ENCODE data around the gene KRTAP29-1.
"Not testable (repeated sequence)": the region's sequence is repeated elsewhere in the genome, so short reads cannot be mapped to it uniquely, and the experiment has no call there.

KRTAP29-1 gene

GRCh38 chr17:41287050-41287449 is 15.6 kb downstream of the KRTAP29-1 start:
- FAIRE-seq: no peak
- DNase-seq (ENCODE audit: insufficient read length, low spot score): no peak
- no peak for TF ChIP-seq CTCF (IDR thresholded peaks at IDR 0.05; ENCODE audit: insufficient read depth, missing control alignments)

- TF ChIP-seq CTCF (IDR thresholded peaks at IDR 0.05; ENCODE audit: insufficient read depth, missing control alignments): no peak
- FAIRE-seq: no peak
- no peak for DNase-seq (ENCODE audit: insufficient read length, low spot score)
These were observed 18.1 kb downstream of the KRTAP29-1 start for GRCh38 chr17:41284546-41284945.

GRCh38 chr17:41284043-41284442 is 18.6 kb downstream of the KRTAP29-1 start:
- DNase-seq (ENCODE audit: insufficient read length, low spot score) (no peak), FAIRE-seq (no peak)
- TF ChIP-seq CTCF (IDR thresholded peaks at IDR 0.05; ENCODE audit: insufficient read depth, missing control alignments): no peak

GRCh38 chr17:41278176-41278955 is 24.3 kb downstream of the KRTAP29-1 start:
- FAIRE-seq: no peak
- TF ChIP-seq CTCF (IDR thresholded peaks at IDR 0.05; ENCODE audit: insufficient read depth, missing control alignments): no peak
- no peak for DNase-seq (ENCODE audit: insufficient read length, low spot score)

GRCh38 chr17:41275648-41276190 is 26.9 kb downstream of the KRTAP29-1 start, which contains the start of gene KRTAP9-7:
KRTAP9-7 (plus strand) TSS chr17:41275698; CDS start chr17:41275698, 0 bp downstream.
- not testable (repeated sequence) for FAIRE-seq; DNase-seq (ENCODE audit: insufficient read length, low spot score)

- TF ChIP-seq CTCF (IDR thresholded peaks at IDR 0.05; ENCODE audit: insufficient read depth, missing control alignments): no peak
- no peak for FAIRE-seq
- DNase-seq (ENCODE audit: insufficient read length, low spot score): no peak
These were observed 30.8 kb downstream of the KRTAP29-1 start for GRCh38 chr17:41271858-41272257.

- not testable (repeated sequence) for FAIRE-seq; DNase-seq (ENCODE audit: insufficient read length, low spot score)
These were observed 31.3 kb downstream of the KRTAP29-1 start for GRCh38 chr17:41271323-41271722.

GRCh38 chr17:41267711-41268110 is 34.9 kb downstream of the KRTAP29-1 start:
- TF ChIP-seq CTCF (IDR thresholded peaks at IDR 0.05; ENCODE audit: insufficient read depth, missing control alignments): no peak
- FAIRE-seq: no peak
- DNase-seq (ENCODE audit: insufficient read length, low spot score): no peak

Measured in D721Med (cell line).